GM18861 (cell line): ENCODE measurements around the gene CTU2.

Source experiments
- ATAC-seq: cut with Tn5 transposase; IDR thresholded peaks from one replicate; pipeline ENCODE4 v1.9.1; 2021; ENCODE audit not compliant: unreplicated experiment

Gene CTU2

GRCh38 chr16:88759976-88760350 is 53.7 kb downstream of the CTU2 start:
- no peak for ATAC-seq

GRCh38 chr16:88760424-88761142 is 54.3 kb downstream of the CTU2 start:
- ATAC-seq, result no peak

GRCh38 chr16:88761143-88761534 is 54.8 kb downstream of the CTU2 start:
- no peak for ATAC-seq

GRCh38 chr16:88761830-88762229 is 55.5 kb downstream of the CTU2 start:
- no peak for ATAC-seq

GRCh38 chr16:88762258-88762870 is 56.1 kb downstream of the CTU2 start:
- no peak for ATAC-seq

GRCh38 chr16:88762941-88763340 is 56.6 kb downstream of the CTU2 start:
- no peak for ATAC-seq

GRCh38 chr16:88763502-88764053 is 57.3 kb downstream of the CTU2 start:
- no peak for ATAC-seq

GRCh38 chr16:88764080-88764479 is 57.8 kb downstream of the CTU2 start:
- ATAC-seq, result no peak

GRCh38 chr16:88764913-88765349 is 58.6 kb downstream of the CTU2 start:
- no peak for ATAC-seq
